Cardiac fibroblast (primary cell): ENCODE measurements around the gene NAT14.

Source experiments
- DNase-seq, 2 donors: peaks; one replicate each; pipeline versions ENCODE4 v3.0.0 to v3.0.0-alpha.2; 2010; ENCODE audit warnings: low read depth in 2 of 2
- H3K4me3 ChIP-seq, 2 donors: replicated peaks in 1 of 2; 1 replicate in 1 of 2; 2 replicates in 1 of 2; pipeline ENCODE4 v1.5.1; 2011; ENCODE audit warnings: low read depth in 2 of 2, low read length in 2 of 2, mild to moderate bottlenecking in 2 of 2, moderate library complexity in 1 of 2
- CTCF ChIP-seq: IDR thresholded peaks from one replicate; pipeline ENCODE4 v1.5.1; 2011; ENCODE audit warnings: low read depth, mild to moderate bottlenecking, low read length, inconsistent platforms

Gene NAT14

DNA sequence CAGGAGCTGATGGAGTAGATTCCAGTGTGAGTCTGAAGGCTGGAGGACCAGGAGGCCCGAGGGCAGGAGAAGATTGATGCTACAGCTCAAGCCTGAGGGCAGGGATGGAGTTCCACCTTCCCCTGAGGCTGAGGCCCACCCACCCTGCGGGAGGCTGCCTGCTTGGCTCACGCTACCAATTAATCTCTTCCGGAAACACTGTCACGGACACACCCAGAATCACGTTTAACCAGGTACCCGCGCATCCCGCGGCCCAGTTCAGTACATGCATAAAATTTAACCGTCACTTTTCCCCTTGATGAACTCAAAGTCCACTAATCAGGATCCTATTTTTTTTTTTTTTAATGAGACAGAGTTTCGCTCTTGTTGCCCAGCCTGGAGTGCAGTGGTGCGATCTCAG lies 13.7 kb upstream of the NAT14 start:
- no peak for DNase-seq
- H3K4me3 ChIP-seq = no peak overlapping the region
- no peak for TF ChIP-seq CTCF

- peak; percentile 41 to 71 for DNase-seq
- no peak for TF ChIP-seq CTCF
- H3K4me3 ChIP-seq = no peak overlapping the region
These were observed 12.5 kb upstream of the NAT14 start for GRCh38 chr19:55472463-55472862.

DNA sequence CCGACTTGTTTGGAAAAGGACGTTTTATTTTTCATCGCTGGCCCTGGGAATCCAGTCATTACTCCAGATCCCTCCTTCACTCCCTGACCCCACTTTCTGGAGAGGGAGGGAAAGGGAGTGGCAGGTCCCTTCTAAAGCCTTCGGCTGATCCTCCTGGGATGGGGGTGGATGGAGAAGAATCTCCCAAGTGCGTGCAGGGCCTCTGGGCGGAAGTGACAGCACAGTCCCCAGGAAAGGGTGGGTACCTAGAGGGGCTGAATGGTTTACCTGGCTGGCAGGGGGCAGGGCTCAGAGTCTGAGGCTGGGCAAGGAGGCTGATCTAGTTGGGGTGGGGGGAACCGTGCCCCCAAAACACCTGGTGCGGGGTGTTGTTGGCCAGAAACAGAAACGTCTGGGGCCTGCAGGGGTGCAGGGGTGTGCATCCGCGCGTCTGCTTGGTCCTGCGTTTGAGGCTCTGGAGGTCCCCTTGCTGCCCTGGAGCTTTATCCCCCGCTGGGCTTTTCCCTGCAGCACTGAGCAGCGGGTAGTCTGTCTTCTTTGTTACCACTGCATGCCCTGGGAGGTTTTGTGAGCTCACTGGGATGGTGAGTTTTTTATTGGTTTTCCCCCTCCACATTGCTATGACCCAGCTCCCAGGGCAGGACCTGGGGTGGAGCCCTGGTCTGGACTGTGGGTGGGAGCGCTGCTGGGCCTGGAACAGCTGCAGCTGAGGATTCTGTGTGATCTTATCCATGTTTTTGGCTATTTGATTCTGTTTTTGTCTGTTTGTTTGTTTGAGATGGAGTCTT lies 11.6 kb upstream of the NAT14 start:
- H3K4me3 ChIP-seq = no peak overlapping the region
- no peak for TF ChIP-seq CTCF
- DNase-seq = no peak

DNA sequence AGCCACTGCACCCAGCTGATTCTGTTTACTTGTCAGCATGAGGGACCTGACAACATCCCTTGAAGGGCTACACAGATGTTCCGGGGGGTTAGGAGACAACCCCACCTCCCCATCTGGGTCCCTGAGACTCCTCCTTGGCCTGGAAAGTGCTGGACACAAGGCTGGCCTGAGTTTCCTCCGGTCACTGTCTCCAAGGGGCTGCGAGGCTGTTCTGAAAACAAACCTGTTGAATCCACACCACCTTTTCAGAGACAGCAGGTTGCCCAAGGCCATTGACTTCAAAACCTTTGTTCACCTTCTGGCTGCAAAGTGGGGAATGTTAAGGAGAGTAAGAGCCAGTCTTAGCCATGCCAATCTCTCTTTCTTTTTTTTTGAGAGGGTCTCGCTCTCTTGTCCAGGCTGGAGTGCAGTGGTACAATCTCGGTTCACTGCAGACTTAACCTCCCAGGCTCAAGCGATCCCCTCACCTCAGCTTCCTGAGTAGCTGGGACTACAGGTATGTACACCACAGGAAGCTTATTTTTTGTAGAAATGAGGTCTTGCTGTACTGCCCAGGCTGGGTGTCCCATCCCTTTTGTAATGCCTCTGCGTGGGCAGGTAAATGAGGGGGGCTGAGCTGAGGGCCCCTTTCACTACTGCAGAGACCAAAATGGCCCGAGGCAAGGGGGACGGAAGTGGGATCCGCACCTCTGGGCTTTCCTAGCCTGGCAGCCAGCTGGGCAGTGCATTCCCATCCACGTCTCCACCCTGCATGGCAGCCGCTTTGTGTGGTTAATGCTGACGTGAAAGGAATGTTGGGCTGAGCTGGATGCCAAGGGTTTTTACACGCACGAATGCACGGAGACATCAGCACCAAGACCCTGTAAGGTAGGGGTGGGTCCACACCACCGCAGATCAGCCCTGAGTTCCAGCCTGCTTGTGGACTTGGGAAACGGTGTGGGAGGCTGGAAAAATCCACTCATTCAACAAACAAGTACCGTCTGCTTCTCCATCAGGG lies 10.4 kb upstream of the NAT14 start:
- TF ChIP-seq CTCF = no peak
- no peak overlapping the region for H3K4me3 ChIP-seq
- DNase-seq = no peak

- DNase-seq = peak; percentile 98
- no peak for TF ChIP-seq CTCF
- H3K4me3 ChIP-seq = peak within 1 kb of the TSS; percentile 53 to 66
These were observed 8.8 kb upstream of the NAT14 start, which contains the start of gene ZNF628 for GRCh38 chr19:55476100-55476775. Gene ZNF628, plus strand, starts transcription at chr19:55476617. Its CDS starts 3,294 bp downstream, at chr19:55479911.

DNA sequence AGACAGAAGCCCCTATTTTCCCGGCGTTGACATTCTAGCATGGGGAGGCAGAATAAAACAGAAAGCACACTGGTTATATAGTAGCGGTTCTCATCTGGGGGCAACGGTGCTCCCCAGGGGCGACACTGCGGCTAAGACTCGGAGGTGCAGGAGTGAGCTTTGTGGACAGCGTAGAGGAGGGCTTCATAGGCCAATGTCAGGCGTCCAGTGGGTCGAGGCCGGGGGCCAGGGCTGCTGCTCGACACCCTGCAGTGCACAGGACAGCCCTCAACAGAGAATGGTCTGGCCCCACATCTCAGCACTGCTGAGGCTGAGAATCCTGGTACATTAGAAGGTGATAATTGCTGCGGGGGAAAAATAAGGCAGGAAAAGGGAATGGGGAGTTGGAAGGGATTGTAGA lies 7.1 kb upstream of the NAT14 start:
- DNase-seq = no peak
- peak overlapping the region in 1 of 2 donors; percentile 66 for H3K4me3 ChIP-seq
- TF ChIP-seq CTCF = no peak
